ENCODE results near the gene LRRC56.

DNA sequence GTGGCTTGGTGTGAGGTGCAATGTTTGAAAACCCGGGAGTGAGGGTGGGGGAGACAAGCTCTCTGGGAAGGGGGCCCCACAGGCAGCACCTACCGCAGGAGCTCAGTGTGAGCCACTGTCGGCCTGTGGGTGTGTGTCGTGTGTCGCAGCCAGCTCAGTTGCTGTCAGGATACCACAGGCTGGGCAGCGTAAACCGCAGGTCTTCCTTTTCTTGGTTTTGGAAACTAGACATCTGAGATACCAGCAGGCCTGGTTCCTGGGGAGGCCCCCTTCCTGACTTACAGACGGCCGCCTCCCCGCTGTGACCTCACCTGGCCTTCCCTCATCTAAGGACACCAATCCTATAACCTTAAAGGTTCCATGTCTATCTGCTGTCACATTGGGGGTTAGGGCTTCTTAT is 59.0 kb downstream of the LRRC56 start:
- TF ChIP-seq, protein P1, sequence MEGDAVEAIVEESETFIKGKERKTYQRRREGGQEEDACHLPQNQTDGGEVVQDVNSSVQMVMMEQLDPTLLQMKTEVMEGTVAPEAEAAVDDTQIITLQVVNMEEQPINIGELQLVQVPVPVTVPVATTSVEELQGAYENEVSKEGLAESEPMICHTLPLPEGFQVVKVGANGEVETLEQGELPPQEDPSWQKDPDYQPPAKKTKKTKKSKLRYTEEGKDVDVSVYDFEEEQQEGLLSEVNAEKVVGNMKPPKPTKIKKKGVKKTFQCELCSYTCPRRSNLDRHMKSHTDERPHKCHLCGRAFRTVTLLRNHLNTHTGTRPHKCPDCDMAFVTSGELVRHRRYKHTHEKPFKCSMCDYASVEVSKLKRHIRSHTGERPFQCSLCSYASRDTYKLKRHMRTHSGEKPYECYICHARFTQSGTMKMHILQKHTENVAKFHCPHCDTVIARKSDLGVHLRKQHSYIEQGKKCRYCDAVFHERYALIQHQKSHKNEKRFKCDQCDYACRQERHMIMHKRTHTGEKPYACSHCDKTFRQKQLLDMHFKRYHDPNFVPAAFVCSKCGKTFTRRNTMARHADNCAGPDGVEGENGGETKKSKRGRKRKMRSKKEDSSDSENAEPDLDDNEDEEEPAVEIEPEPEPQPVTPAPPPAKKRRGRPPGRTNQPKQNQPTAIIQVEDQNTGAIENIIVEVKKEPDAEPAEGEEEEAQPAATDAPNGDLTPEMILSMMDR (conservative IDR thresholded peaks at IDR 0.05; ENCODE audit: low read depth, low read length), result no peak
- no peak for TF ChIP-seq EZH2 (IDR thresholded peaks at IDR 0.05; ENCODE audit: borderline replicate concordance, low read depth, low read length, poor library complexity, severe bottlenecking)

All from A673 (cell line).